ENCODE data around the gene EXOC3L2.

- no peak for TF ChIP-seq EP300 (IDR thresholded peaks at IDR 0.05)
- TF ChIP-seq POLR2A (IDR thresholded peaks at IDR 0.05): no peak
- TF ChIP-seq, protein P1, sequence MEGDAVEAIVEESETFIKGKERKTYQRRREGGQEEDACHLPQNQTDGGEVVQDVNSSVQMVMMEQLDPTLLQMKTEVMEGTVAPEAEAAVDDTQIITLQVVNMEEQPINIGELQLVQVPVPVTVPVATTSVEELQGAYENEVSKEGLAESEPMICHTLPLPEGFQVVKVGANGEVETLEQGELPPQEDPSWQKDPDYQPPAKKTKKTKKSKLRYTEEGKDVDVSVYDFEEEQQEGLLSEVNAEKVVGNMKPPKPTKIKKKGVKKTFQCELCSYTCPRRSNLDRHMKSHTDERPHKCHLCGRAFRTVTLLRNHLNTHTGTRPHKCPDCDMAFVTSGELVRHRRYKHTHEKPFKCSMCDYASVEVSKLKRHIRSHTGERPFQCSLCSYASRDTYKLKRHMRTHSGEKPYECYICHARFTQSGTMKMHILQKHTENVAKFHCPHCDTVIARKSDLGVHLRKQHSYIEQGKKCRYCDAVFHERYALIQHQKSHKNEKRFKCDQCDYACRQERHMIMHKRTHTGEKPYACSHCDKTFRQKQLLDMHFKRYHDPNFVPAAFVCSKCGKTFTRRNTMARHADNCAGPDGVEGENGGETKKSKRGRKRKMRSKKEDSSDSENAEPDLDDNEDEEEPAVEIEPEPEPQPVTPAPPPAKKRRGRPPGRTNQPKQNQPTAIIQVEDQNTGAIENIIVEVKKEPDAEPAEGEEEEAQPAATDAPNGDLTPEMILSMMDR (IDR thresholded peaks at IDR 0.05): no peak
Observed at GRCh38 chr19:45250216-45250831, 5.1 kb upstream of the EXOC3L2 start.
